Fibroblast of mammary gland (primary cell): ENCODE results near the gene ACSL1.
"Not testable (repeated sequence)": the region's sequence is repeated elsewhere in the genome, so short reads cannot be mapped to it uniquely, and the experiment has no call there.

ENCODE experiments used
- DNase-seq: peaks from one replicate; pipeline ENCODE4 v3.0.0-alpha.2; 2010; ENCODE audit warnings: low read depth
- H3K4me3 ChIP-seq: 2 replicates; pipeline ENCODE4 v1.5.1; 2011; ENCODE audit warnings: low read depth, mild to moderate bottlenecking, low read length, moderate library complexity; ENCODE audit not compliant: control insufficient read depth
- CTCF ChIP-seq: conservative IDR thresholded peaks from 2 replicates; pipeline ENCODE4 v1.5.1; 2011; ENCODE audit warnings: low read depth, low read length, inconsistent platforms; ENCODE audit not compliant: control insufficient read depth, insufficient read depth

ACSL1 gene

GRCh38 chr4:184845367-184846021 lies 19.7 kb upstream of the ACSL1 start:
- no peak overlapping the region for H3K4me3 ChIP-seq
- no peak for TF ChIP-seq CTCF
- peak; percentile 51 for DNase-seq

GRCh38 chr4:184844742-184845141 lies 19.0 kb upstream of the ACSL1 start:
- TF ChIP-seq CTCF = no peak
- no peak for DNase-seq
- no peak overlapping the region for H3K4me3 ChIP-seq

- no peak for DNase-seq
- no peak overlapping the region for H3K4me3 ChIP-seq
- TF ChIP-seq CTCF = no peak
Observed at GRCh38 chr4:184843984-184844554, 18.3 kb upstream of the ACSL1 start.

GRCh38 chr4:184839075-184839399 lies 13.3 kb upstream of the ACSL1 start:
- not testable (repeated sequence) for H3K4me3 ChIP-seq, DNase-seq

GRCh38 chr4:184838249-184839074 lies 12.7 kb upstream of the ACSL1 start:
- no peak for TF ChIP-seq CTCF
- H3K4me3 ChIP-seq = no peak overlapping the region
- DNase-seq = peak; percentile 38

- no peak for TF ChIP-seq CTCF
- H3K4me3 ChIP-seq = no peak overlapping the region
- DNase-seq = no peak
Observed at GRCh38 chr4:184836613-184837012, 10.8 kb upstream of the ACSL1 start.
